ENCODE measurements around the gene CEND1.
"Not testable (repeated sequence)": the region's sequence is repeated elsewhere in the genome, so short reads cannot be mapped to it uniquely, and the experiment has no call there.

The CEND1 gene

DNA sequence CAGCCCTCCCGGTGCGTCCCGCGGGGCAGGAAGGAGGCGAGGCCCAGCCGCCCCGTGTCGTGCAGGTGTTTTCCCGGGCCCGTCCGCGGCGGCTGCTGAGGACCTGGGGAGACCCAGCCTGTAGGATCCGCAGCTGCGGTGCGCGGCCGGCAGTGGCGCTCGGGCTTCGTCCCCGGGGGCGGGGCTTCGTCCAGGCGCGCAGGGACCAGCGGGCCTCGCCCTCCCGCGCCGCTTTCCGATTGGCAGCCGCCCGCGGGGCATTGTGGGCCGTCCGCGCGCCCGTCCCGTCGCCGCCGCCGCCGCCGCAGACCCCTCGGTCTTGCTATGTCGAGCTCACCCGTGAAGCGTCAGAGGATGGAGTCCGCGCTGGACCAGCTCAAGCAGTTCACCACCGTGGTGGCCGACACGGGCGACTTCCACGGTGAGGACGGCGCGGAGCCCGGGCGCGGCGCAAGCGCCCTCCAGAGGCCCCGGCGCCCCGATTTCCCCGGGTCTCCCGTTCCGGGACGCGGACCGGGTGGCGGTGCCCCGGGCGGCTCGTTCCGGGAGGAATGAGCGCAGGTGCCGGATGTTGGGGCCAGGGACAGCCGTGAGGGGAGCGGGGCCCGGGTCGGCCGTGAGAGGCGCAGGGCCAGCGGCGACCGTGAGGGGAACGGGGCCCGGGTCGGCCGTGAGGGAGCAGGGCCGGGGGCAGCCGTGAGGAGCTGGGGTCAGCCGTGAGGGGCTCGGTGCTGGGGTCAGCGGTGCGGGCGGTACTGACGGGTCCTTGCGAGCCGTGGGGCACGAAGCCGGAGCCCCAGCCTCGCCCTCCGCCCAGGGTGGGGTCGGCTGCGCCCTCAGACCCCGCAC, 42.5 kb downstream of the CEND1 start, which contains the start of gene TALDO1:
Gene TALDO1, plus strand, starts transcription at position 307 of the 849 bp plus-strand sequence. Its CDS starts 18 bp downstream, at position 325.
- TF ChIP-seq GATA1 (IDR thresholded peaks at IDR 0.05; ENCODE audit: low read depth, low read length) (no peak), POLR2A (IDR thresholded peaks at IDR 0.05; ENCODE audit: low read length) (peak; percentile 79)
- DNase-seq: peak; percentile 92 to 96

DNA sequence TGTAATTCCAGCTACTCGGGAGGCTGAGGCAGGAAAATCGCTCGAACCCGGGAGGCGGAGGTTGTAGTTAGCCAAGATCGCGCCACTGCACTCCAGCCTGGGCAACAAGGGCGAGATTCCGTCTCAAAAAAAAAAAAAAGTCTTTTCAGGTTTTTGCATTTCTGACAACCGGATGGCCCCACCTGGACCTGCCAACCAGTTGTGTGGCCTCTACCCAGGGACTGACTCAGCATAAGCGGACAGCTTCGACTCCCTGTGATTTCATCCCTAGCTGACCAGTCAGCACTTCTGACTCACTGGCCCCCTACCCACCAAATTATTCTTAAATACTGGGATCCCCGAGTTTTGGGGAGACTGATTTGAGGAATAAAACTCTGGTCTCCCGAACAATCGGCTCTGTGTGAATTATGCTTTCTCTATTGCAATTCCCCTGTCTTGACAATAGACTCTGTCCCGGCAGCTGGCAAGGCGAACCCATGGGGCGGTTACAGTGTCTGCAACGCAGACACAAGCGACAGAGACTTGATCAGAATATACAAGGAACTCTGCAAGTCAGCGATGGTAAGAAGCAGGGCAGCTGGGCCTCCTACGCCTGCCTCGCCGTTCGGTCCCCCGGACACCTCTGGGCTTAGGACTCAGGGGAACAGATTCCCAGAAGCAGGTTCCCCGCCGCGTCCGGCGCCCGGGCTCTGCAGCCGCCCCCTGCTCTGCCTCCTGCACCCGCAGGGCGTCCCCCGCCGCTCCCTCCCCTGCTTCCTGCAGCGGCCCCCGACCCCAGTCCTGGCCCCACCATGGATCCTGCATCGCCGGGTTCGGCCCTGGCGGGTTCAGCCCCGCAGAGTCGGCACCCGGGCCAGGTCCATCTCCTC, 43.4 kb downstream of the CEND1 start:
- DNase-seq: peak; percentile 53 to 66
- TF ChIP-seq GATA1 (IDR thresholded peaks at IDR 0.05; ENCODE audit: low read depth, low read length) (no peak), POLR2A (IDR thresholded peaks at IDR 0.05; ENCODE audit: low read length) (no peak)

DNA sequence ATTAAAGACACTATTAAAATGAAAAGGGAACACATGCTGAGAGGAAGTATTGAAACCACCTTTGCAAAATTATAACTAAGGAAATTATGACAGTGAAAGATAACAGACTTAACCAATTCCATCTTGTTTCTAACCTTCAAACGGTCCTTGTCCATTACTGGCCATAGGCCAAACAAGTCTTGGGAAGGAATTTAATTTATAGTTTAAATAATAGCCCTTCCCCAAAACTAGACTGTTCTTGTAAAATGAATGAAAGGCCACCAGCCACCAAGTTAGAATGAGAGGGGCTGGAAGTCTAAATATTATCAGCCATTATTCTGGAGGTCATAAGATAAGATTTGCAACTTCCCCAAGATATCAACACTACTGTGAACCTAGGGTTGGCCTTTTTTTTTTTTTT, 44.5 kb downstream of the CEND1 start:
- TF ChIP-seq GATA1 (IDR thresholded peaks at IDR 0.05; ENCODE audit: low read depth, low read length) (no peak), POLR2A (IDR thresholded peaks at IDR 0.05; ENCODE audit: low read length) (no peak)
- no peak for DNase-seq

DNA sequence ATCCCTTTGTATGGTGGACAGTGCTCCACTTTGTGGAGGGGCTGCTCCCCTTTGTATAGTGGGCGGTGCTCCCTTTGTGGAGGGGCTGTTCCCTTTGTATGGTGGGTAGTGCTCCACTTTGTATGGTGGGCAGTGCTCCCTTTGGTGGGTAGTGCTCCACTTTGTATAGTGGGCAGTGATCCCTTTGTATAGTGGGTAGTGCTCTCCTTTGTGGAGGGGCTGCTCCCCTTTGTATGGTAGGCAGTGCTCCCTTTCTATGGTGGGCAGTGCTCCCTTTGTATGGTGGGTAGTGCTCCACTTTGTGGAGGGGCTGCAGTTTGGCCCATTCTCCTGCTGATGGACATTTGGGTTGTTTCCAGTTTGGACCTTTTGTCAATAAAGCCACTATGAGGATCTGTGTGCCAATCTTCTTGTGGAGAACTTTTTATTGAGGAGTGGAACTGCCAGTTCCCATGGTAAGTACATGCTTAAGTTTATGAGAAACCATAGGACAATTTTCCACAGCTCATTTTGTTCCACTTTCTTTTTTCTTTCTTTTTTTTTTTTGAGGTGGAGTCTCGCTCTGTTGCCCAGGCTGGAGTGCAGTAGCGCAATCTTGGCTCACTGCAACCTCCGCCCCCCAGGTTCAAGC, 47.2 kb downstream of the CEND1 start:
- no peak for DNase-seq
- TF ChIP-seq GATA1 (IDR thresholded peaks at IDR 0.05; ENCODE audit: low read depth, low read length): no peak
- no peak for TF ChIP-seq POLR2A (IDR thresholded peaks at IDR 0.05; ENCODE audit: low read length)

- no peak for DNase-seq
- TF ChIP-seq GATA1 (IDR thresholded peaks at IDR 0.05; ENCODE audit: low read depth, low read length) (no peak), POLR2A (IDR thresholded peaks at IDR 0.05; ENCODE audit: low read length) (no peak)
Measured at GRCh38 chr11:742156-742546, 47.7 kb downstream of the CEND1 start.

DNA sequence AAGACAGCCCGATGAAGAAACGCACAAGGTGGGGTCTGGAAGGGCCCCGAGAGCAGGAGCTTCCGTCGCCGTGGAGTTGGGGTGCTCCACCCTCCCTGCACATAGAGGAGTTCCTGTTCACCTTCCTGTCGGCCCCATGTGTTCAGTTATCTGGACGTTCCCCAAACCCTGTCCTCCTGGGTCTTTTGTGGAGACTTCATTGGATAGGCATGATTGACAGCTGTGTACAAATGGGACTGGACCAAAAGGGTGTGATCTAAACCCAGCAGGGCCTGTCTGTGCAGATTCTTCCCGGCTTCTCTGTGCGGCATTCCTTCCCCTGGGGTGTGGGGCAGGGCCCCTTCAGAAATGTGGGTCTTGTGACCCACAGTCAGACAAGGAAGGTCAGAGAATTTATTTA, 52.0 kb downstream of the CEND1 start:
- DNase-seq: not testable (repeated sequence)

- DNase-seq: no peak
- no peak for TF ChIP-seq POLR2A (IDR thresholded peaks at IDR 0.05; ENCODE audit: low read length)
- TF ChIP-seq GATA1 (IDR thresholded peaks at IDR 0.05; ENCODE audit: low read depth, low read length): no peak
Measured at GRCh38 chr11:737366-737765, 52.5 kb downstream of the CEND1 start.
